Measurements from ENCODE around the gene TRIM74.
"Not testable (repeated sequence)": the region's sequence is repeated elsewhere in the genome, so short reads cannot be mapped to it uniquely, and the experiment has no call there.

DNA sequence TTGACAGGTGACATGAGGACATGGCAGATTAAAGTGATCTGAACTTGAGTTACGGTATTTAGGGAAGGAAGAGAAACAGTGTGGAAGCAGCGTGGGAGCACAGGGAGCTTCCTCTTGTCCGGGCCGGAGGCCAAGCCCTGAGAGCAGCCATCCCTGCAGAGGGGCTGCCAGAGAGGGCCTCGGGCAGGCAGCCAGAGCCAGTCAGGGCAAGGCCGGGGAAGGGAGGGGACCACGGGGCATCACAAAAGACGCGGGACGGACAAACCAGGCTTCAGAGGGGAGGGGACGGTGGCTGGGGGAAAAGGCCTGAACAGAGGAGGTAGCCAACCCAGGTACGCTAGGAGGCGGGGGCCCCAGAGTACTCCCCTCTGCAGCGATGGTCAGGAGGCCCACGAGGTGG is 24.3 kb downstream of the TRIM74 start:
- TF ChIP-seq, protein P1, sequence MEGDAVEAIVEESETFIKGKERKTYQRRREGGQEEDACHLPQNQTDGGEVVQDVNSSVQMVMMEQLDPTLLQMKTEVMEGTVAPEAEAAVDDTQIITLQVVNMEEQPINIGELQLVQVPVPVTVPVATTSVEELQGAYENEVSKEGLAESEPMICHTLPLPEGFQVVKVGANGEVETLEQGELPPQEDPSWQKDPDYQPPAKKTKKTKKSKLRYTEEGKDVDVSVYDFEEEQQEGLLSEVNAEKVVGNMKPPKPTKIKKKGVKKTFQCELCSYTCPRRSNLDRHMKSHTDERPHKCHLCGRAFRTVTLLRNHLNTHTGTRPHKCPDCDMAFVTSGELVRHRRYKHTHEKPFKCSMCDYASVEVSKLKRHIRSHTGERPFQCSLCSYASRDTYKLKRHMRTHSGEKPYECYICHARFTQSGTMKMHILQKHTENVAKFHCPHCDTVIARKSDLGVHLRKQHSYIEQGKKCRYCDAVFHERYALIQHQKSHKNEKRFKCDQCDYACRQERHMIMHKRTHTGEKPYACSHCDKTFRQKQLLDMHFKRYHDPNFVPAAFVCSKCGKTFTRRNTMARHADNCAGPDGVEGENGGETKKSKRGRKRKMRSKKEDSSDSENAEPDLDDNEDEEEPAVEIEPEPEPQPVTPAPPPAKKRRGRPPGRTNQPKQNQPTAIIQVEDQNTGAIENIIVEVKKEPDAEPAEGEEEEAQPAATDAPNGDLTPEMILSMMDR (conservative IDR thresholded peaks at IDR 0.05; ENCODE audit: low read depth, low read length): not testable (repeated sequence)
- TF ChIP-seq EZH2phosphoT487 (IDR thresholded peaks at IDR 0.05; ENCODE audit: borderline replicate concordance, low read length): not testable (repeated sequence)
